ENCODE measurements around the gene C13orf42. TPM values are rescaled to one million over a fixed set of nuclear protein-coding genes. Genes with fewer than 3 reads are reported as not detected.

The C13orf42 gene
- total and polyA plus RNA-seq, 4 donors: 0.06 to 0.20 (median 0.12) TPM

DNA sequence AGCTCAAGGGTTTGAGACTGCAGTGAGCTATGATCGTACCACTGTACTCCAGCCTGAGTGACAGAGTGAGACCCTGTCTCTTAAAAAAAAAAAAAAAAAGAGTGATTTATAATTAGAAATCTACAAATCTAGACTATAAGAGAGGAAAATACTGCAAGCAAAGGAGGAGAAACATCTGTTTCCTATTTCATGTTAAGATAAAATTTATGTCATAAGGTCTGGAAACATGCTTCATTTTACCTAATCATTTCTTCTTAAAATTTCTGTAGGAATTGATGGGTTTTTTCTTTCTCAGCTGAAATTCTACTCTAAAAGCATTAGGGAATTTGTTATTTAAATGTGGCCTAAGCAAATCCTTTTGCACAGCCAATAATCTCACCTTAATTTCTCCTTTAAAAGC, 53.2 kb downstream of the C13orf42 start:
- DNase-seq (ENCODE audit: low read depth in 4 of 6, low spot score in 6 of 6): no peak
- WGBS (ENCODE audit: insufficient coverage): no CpG with 5 or more reads among the region's 1 CpG
- H3K9me3 ChIP-seq (ENCODE audit: control insufficient read depth, insufficient read depth, low read length): no peaks in the 10 kb centered on the region
- no peak overlapping the region for H3K4me3 ChIP-seq (ENCODE audit: low read depth, low read length)
- H3K27ac ChIP-seq (ENCODE audit: low read depth, low read length): no peak overlapping the region
- no peaks in the 10 kb centered on the region for H3K27me3 ChIP-seq (ENCODE audit: control insufficient read depth, insufficient read depth, low read length)
- H3K36me3 ChIP-seq (ENCODE audit: control insufficient read depth, insufficient read depth, low read length): no peaks in the 10 kb centered on the region
- H3K4me1 ChIP-seq (ENCODE audit: control insufficient read depth, insufficient read depth, low read length): no peaks in the 10 kb centered on the region

DNA sequence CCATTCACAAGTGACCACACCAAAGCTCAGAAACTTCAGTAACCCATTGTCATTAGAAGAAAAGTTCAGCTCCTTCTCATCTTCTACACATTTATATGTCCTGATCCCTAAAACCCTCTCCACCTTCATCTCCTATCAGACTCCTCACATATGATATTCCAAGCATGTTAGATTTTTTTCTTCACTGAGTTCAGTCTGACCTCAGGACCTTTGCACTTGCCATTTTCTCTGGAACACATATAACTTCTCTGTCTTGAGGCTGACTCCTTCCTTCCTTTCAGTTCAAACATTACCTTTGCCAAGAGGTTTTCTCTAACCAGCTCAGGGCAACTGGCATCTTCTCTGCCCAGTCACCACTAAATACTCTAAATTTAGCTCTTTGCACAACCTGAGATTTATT, 54.1 kb downstream of the C13orf42 start:
- H3K9me3 ChIP-seq (ENCODE audit: control insufficient read depth, insufficient read depth, low read length): no peaks in the 10 kb centered on the region
- H3K4me1 ChIP-seq (ENCODE audit: control insufficient read depth, insufficient read depth, low read length): no peaks in the 10 kb centered on the region
- H3K27ac ChIP-seq (ENCODE audit: low read depth, low read length): no peak overlapping the region
- H3K4me3 ChIP-seq (ENCODE audit: low read depth, low read length): no peak overlapping the region
- DNase-seq (ENCODE audit: low read depth in 4 of 6, low spot score in 6 of 6): no peak
- no peaks in the 10 kb centered on the region for H3K36me3 ChIP-seq (ENCODE audit: control insufficient read depth, insufficient read depth, low read length)
- no peaks in the 10 kb centered on the region for H3K27me3 ChIP-seq (ENCODE audit: control insufficient read depth, insufficient read depth, low read length)

DNA sequence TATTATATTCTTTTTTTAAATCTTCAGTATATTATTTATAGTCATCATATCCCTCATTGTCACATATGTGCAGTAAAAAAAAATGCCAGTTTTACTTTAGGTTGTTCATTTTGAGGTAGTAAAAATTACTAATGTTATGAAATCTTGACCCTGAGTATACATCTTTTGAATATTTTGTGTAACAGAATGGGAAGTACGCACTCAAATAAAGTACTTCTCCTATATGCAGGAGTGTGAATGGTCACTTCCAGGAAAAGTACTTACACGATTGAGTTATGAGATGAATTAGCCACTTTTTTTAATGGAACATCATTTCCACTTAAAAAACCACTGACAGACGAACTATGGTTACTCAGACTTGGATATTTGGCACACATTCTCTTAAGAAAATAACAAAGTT, 58.5 kb downstream of the C13orf42 start:
- H3K36me3 ChIP-seq (ENCODE audit: control insufficient read depth, insufficient read depth, low read length): no peaks in the 10 kb centered on the region
- H3K27ac ChIP-seq (ENCODE audit: low read depth, low read length): no peak overlapping the region
- H3K9me3 ChIP-seq (ENCODE audit: control insufficient read depth, insufficient read depth, low read length): no peaks in the 10 kb centered on the region
- 83% methylated on average over 1 of the region's 3 CpGs for WGBS (ENCODE audit: insufficient coverage)
- no peaks in the 10 kb centered on the region for H3K27me3 ChIP-seq (ENCODE audit: control insufficient read depth, insufficient read depth, low read length)
- no peak overlapping the region for H3K4me3 ChIP-seq (ENCODE audit: low read depth, low read length)
- no peaks in the 10 kb centered on the region for H3K4me1 ChIP-seq (ENCODE audit: control insufficient read depth, insufficient read depth, low read length)
- DNase-seq (ENCODE audit: low read depth in 4 of 6, low spot score in 6 of 6): no peak

DNA sequence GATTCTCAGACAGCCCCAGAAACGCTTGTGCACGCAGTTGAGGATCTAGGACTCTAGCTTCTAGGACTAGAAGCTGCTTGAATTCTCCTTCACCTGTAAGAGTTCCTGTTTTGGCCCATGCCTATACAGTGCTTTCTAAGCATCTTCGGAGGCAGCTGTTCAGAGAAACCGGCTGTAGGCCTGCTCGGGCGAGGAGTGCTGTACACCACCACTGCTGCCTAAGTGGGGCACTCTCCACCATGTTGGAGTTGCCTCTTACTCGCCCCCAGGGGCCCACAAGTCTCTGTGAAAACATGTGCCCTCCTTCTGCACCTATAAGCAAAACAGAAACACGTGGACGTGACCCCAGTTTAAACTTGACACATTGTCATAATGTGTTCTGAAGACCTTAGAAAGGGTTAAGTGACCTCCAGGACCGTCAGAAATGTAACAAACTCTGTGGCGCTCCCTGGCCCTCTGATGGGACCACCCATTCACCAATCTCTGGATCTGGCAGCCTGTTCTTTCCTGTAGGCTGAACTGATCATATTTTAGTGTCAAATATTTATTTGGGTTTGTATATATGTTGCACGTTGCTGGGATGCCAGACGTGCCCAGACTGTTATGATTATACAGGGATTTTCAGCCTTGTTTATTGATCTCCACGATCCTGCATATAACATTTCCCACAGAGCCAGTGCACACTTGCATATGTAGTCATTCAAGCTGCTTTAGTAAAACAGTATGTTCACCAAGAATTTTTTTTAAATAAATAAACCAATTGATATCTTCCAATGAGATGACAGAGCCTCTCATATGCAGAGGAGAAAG, 60.8 kb downstream of the C13orf42 start:
- Histone ChIP-seq H3K27ac (ENCODE audit: low read depth, low read length) (no peak overlapping the region), H3K27me3 (ENCODE audit: control insufficient read depth, insufficient read depth, low read length) (no peaks in the 10 kb centered on the region), H3K9me3 (ENCODE audit: control insufficient read depth, insufficient read depth, low read length) (no peaks in the 10 kb centered on the region), H3K36me3 (ENCODE audit: control insufficient read depth, insufficient read depth, low read length) (no peaks in the 10 kb centered on the region), H3K4me1 (ENCODE audit: control insufficient read depth, insufficient read depth, low read length) (no peaks in the 10 kb centered on the region), H3K4me3 (ENCODE audit: low read depth, low read length) (no peak overlapping the region)
- no peak for DNase-seq (ENCODE audit: low read depth in 4 of 6, low spot score in 6 of 6)
- WGBS (ENCODE audit: insufficient coverage): 82% methylated on average over 8 of the region's 14 CpGs

DNA sequence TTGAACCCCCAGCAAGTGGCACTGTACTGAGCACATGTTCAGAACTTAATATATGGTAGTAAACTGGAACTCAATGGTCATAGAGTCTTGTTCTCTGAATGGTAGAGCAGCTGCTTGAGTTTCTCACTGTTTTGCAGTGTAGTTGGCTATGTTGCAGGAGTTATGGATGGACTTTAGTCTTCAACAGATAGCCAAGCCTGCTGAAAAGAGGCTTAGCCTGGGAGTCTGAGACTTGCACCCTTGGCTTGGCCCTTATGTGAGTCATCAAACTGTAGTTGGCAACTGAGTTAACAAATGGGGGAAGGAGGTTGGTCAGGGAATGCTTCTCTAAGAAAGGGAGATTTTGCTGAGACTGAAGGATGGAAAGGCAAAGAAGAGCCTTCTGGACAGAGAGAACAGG, 62.5 kb downstream of the C13orf42 start:
- DNase-seq (ENCODE audit: low read depth in 4 of 6, low spot score in 6 of 6): no peak
- H3K9me3 ChIP-seq (ENCODE audit: control insufficient read depth, insufficient read depth, low read length): no peaks in the 10 kb centered on the region
- H3K4me1 ChIP-seq (ENCODE audit: control insufficient read depth, insufficient read depth, low read length): no peaks in the 10 kb centered on the region
- H3K36me3 ChIP-seq (ENCODE audit: control insufficient read depth, insufficient read depth, low read length): no peaks in the 10 kb centered on the region
- H3K27me3 ChIP-seq (ENCODE audit: control insufficient read depth, insufficient read depth, low read length): no peaks in the 10 kb centered on the region
- H3K4me3 ChIP-seq (ENCODE audit: low read depth, low read length): no peak overlapping the region
- no peak overlapping the region for H3K27ac ChIP-seq (ENCODE audit: low read depth, low read length)

DNA sequence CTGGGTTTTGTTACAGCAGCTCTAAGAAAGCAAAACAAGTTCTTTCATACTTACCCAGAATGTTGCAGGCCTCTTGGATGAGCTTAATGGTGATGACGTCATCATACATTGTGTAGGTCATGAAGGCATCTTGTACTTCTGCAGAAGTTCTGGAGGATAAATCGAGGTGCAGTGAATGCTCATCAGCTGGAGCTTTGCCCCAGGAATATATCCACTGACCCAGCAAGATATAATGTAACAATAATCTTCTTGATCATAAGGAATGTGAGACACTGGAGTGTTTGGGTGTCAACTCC, 63.0 kb downstream of the C13orf42 start:
- no CpG with 5 or more reads among the region's 2 CpGs for WGBS (ENCODE audit: insufficient coverage)
- no peaks in the 10 kb centered on the region for H3K36me3 ChIP-seq (ENCODE audit: control insufficient read depth, insufficient read depth, low read length)
- DNase-seq (ENCODE audit: low read depth in 4 of 6, low spot score in 6 of 6): no peak
- H3K27ac ChIP-seq (ENCODE audit: low read depth, low read length): peak overlapping the region; percentile 15
- no peaks in the 10 kb centered on the region for H3K9me3 ChIP-seq (ENCODE audit: control insufficient read depth, insufficient read depth, low read length)
- no peaks in the 10 kb centered on the region for H3K4me1 ChIP-seq (ENCODE audit: control insufficient read depth, insufficient read depth, low read length)
- no peaks in the 10 kb centered on the region for H3K27me3 ChIP-seq (ENCODE audit: control insufficient read depth, insufficient read depth, low read length)
- H3K4me3 ChIP-seq (ENCODE audit: low read depth, low read length): no peak overlapping the region

DNA sequence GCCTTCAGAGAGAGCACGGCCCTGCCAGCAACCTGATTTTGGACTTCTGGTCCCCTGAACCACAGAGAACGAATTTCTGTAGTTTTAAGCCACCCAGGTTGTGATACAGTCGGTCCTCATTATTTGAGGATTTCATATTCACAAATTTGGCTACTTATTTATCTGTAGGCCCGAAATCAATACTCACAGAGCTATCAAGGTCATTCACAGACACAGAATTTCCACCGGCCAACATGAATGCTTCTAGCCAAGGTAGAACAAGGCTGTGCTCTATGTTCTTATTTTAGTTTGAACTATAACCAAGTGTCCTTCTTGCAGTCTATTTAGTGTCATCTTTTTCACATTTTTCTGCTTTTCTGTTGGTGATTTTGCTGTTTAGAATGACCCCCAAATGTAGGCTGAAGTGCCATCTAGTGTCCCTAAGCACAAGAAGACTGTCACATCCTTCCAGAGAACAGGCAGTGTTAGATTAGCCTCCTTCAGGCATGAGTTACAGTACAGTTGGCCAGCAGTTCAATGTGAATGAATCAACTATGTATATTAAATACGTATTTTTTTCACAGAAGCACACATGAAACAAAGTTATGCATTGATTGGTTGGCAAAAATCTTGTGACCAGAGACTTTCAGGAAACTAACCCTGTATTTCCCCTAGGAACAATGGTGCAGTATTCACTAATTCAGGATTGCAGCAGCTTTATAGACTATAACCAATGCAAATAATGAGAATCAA, 63.5 kb downstream of the C13orf42 start:
- WGBS (ENCODE audit: insufficient coverage): no CpG with 5 or more reads among the region's 6 CpGs
- Histone ChIP-seq H3K36me3 (ENCODE audit: control insufficient read depth, insufficient read depth, low read length) (no peaks in the 10 kb centered on the region), H3K27me3 (ENCODE audit: control insufficient read depth, insufficient read depth, low read length) (no peaks in the 10 kb centered on the region), H3K4me1 (ENCODE audit: control insufficient read depth, insufficient read depth, low read length) (no peaks in the 10 kb centered on the region), H3K4me3 (ENCODE audit: low read depth, low read length) (no peak overlapping the region), H3K27ac (ENCODE audit: low read depth, low read length) (no peak overlapping the region), H3K9me3 (ENCODE audit: control insufficient read depth, insufficient read depth, low read length) (no peaks in the 10 kb centered on the region)
- peak in 2 of 6 donors; percentile 37 to 42 for DNase-seq (ENCODE audit: low read depth in 4 of 6, low spot score in 6 of 6)

DNA sequence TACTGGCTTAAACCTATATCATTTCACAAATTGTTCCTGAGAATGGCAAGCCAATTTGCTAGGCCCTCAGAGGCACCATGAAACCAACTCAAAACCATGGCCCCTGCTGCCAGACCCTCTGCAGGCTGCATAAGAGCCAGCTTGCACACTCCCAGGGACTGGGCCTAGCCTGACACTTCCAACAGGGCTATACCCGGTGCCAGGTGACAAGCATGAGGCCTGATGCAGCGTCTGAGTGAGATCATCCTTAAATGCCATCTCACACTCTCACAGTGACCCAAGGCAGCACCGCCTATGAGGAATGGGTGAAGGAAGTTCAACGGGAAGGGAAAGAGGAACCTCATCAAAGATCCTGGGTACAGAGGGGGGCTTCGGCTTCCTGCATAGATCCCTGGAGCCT, 65.6 kb downstream of the C13orf42 start:
- H3K4me1 ChIP-seq (ENCODE audit: control insufficient read depth, insufficient read depth, low read length): no peaks in the 10 kb centered on the region
- no peak overlapping the region for H3K27ac ChIP-seq (ENCODE audit: low read depth, low read length)
- no peaks in the 10 kb centered on the region for H3K9me3 ChIP-seq (ENCODE audit: control insufficient read depth, insufficient read depth, low read length)
- no peak overlapping the region for H3K4me3 ChIP-seq (ENCODE audit: low read depth, low read length)
- DNase-seq (ENCODE audit: low read depth in 4 of 6, low spot score in 6 of 6): no peak
- no peaks in the 10 kb centered on the region for H3K27me3 ChIP-seq (ENCODE audit: control insufficient read depth, insufficient read depth, low read length)
- no CpG with 5 or more reads among the region's 5 CpGs for WGBS (ENCODE audit: insufficient coverage)
- no peaks in the 10 kb centered on the region for H3K36me3 ChIP-seq (ENCODE audit: control insufficient read depth, insufficient read depth, low read length)

DNA sequence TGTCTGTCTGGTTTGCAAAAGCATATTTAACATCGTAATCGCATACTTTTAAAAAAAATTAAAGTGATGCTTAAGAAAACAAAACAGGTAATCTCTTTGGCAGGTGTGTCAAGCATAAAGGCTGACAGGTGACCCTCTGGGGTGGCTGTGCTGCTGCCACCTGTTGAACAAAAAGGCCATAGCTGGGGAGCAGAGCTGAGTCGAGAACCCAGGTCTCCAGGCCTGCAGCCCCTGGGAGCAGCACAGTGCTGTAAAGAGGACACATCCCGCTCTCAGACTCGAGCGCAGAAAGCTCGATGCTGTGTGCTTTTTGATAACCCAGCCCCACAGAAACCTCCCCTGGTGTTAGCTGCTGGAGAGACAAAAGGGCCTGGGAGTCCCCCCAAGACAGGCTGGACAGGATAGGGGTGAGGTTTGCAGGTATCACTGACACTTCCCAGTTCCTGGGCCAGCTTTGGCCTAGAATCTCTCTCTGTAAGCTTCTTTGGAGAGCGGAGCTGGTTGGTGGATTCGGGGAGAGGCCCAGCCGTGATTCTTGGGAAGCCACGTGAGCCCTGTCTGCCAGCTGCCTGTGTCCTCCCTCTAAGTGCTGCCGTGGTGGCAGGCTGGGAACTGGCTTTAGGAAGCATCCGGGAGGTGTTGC, 66.9 kb downstream of the C13orf42 start:
- 86% methylated on average over 10 of the region's 13 CpGs for WGBS (ENCODE audit: insufficient coverage)
- Histone ChIP-seq H3K9me3 (ENCODE audit: control insufficient read depth, insufficient read depth, low read length) (no peaks in the 10 kb centered on the region), H3K4me3 (ENCODE audit: low read depth, low read length) (no peak overlapping the region), H3K4me1 (ENCODE audit: control insufficient read depth, insufficient read depth, low read length) (no peaks in the 10 kb centered on the region), H3K36me3 (ENCODE audit: control insufficient read depth, insufficient read depth, low read length) (no peaks in the 10 kb centered on the region), H3K27me3 (ENCODE audit: control insufficient read depth, insufficient read depth, low read length) (no peaks in the 10 kb centered on the region), H3K27ac (ENCODE audit: low read depth, low read length) (no peak overlapping the region)
- DNase-seq (ENCODE audit: low read depth in 4 of 6, low spot score in 6 of 6): no peak

DNA sequence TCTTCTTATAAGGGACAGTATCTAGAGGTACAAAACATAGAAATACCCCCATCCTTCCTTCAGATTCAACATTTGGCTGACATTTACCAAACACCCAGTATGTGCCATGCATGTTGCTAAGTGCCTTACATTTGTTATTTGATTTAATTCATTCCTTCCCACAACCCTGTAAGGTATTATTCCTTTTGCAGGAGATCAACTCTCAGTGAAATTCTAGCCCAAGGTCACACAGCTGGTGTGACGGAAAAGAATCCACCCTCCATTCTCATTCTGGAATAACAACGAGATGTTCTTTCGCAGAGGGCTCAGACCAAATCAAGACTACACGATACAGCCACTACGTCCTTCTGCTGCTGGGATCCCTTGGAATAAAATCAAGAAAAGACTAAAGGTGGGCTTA, 67.8 kb downstream of the C13orf42 start:
- no peaks in the 10 kb centered on the region for H3K27me3 ChIP-seq (ENCODE audit: control insufficient read depth, insufficient read depth, low read length)
- no peaks in the 10 kb centered on the region for H3K36me3 ChIP-seq (ENCODE audit: control insufficient read depth, insufficient read depth, low read length)
- no peak for DNase-seq (ENCODE audit: low read depth in 4 of 6, low spot score in 6 of 6)
- H3K4me3 ChIP-seq (ENCODE audit: low read depth, low read length): no peak overlapping the region
- no peak overlapping the region for H3K27ac ChIP-seq (ENCODE audit: low read depth, low read length)
- no peaks in the 10 kb centered on the region for H3K4me1 ChIP-seq (ENCODE audit: control insufficient read depth, insufficient read depth, low read length)
- H3K9me3 ChIP-seq (ENCODE audit: control insufficient read depth, insufficient read depth, low read length): no peaks in the 10 kb centered on the region
- WGBS (ENCODE audit: insufficient coverage): 81% methylated on average over 3 of the region's 5 CpGs

Data from spinal cord (tissue), 10 donors.